DMS79 (cell line): ENCODE measurements around the gene FCN3.
"Not testable (repeated sequence)": the region's sequence is repeated elsewhere in the genome, so short reads cannot be mapped to it uniquely, and the experiment has no call there.

Experiments used
- DNase-seq: peaks from one replicate; lab custom pipeline; 2025; lab: John Stamatoyannopoulos, UW

The FCN3 gene

GRCh38 chr1:27374362-27375086 lies at the start of gene FCN3:
Gene FCN3 (minus strand): TSS chr1:27374824. CDS start chr1:27374818, 6 bp downstream.
- DNase-seq: no peak

- no peak for DNase-seq
Measured at GRCh38 chr1:27423709-27424108, 49.1 kb upstream of the FCN3 start.

- DNase-seq: no peak
Measured at GRCh38 chr1:27418326-27419185, 43.9 kb upstream of the FCN3 start.

- no peak for DNase-seq
Measured at GRCh38 chr1:27417713-27418112, 43.1 kb upstream of the FCN3 start.

GRCh38 chr1:27416387-27417111 lies 41.9 kb upstream of the FCN3 start:
- no peak for DNase-seq

GRCh38 chr1:27414091-27414490 lies 39.5 kb upstream of the FCN3 start:
- no peak for DNase-seq

- DNase-seq: no peak
Measured at GRCh38 chr1:27413004-27413403, 38.4 kb upstream of the FCN3 start.

- DNase-seq: no peak
Measured at GRCh38 chr1:27412502-27412901, 37.9 kb upstream of the FCN3 start.

- DNase-seq: no peak
Measured at GRCh38 chr1:27410709-27411108, 36.1 kb upstream of the FCN3 start.

- no peak for DNase-seq
Measured at GRCh38 chr1:27409669-27410068, 35.0 kb upstream of the FCN3 start.

- DNase-seq: no peak
Measured at GRCh38 chr1:27408151-27408550, 33.5 kb upstream of the FCN3 start.

GRCh38 chr1:27406791-27407190 lies 32.2 kb upstream of the FCN3 start:
- DNase-seq: not testable (repeated sequence)

- DNase-seq: no peak
Measured at GRCh38 chr1:27406362-27406680, 31.7 kb upstream of the FCN3 start.

- not testable (repeated sequence) for DNase-seq
Measured at GRCh38 chr1:27405598-27406361, 31.2 kb upstream of the FCN3 start.

GRCh38 chr1:27405074-27405473 lies 30.4 kb upstream of the FCN3 start:
- no peak for DNase-seq

- DNase-seq: no peak
Measured at GRCh38 chr1:27403931-27404330, 29.3 kb upstream of the FCN3 start.

- DNase-seq: no peak
Measured at GRCh38 chr1:27403065-27403726, 28.6 kb upstream of the FCN3 start.

- no peak for DNase-seq
Measured at GRCh38 chr1:27402349-27402754, 27.7 kb upstream of the FCN3 start.

- no peak for DNase-seq
Measured at GRCh38 chr1:27400963-27401341, 26.3 kb upstream of the FCN3 start.

GRCh38 chr1:27400082-27400962 lies 25.7 kb upstream of the FCN3 start:
- DNase-seq: no peak
